T-cell (primary cell): Measurements from ENCODE around the gene TIPRL. TPM values are rescaled to one million over a fixed set of nuclear protein-coding genes. Genes with fewer than 3 reads are reported as not detected.
A peak's percentile ranks its signal among the peaks of the same experiment; 100 is the strongest.

ENCODE experiments used
- ATAC-seq, 4 experiments: fragments of 200-7000 bp in 3 of 4; fragments of 150-1000 bp in 1 of 4; cut with Tn5 transposase; replicated peaks in 1 of 4; 1 replicate in 3 of 4; 2 replicates in 1 of 4; pipeline ENCODE4 v1.10.0; 2021; ENCODE audit warnings: moderate library complexity in 3 of 4, mild to moderate bottlenecking in 2 of 4, moderate number of reproducible peaks in 1 of 4
- CTCF ChIA-PET, 2 donors: fragments of 300-600 bp; sonication (Branson Sonifier 250); formaldehyde crosslinking; loops; one replicate each; lab custom pipeline; 2022; ENCODE audit warnings: antibody characterized with exemption in 2 of 2; lab: Charles Lee
- POLR2A ChIA-PET, 2 donors: fragments of 300-600 bp; sonication (Branson Sonifier 250); formaldehyde crosslinking; loops; one replicate each; lab custom pipeline; 2022; ENCODE audit warnings: antibody characterized with exemption in 2 of 2; lab: Charles Lee
- DNase-seq, 35 experiments: peaks; one replicate each; pipeline versions ENCODE4 v3.0.0 to v3.0.0-alpha.2; 2013 to 2023
- H3K27ac ChIP-seq: one replicate; pipeline ENCODE4 v1.5.1; 2013; ENCODE audit warnings: low read length
- H3K27me3 ChIP-seq, 2 experiments: replicated peaks in 1 of 2; 1 replicate in 1 of 2; 2 replicates in 1 of 2; pipeline versions ENCODE4 v1.6.1 to v1.7.0; 2013; ENCODE audit warnings: low read length in 1 of 2, mixed read lengths in 1 of 2; ENCODE audit not compliant: control insufficient read depth in 2 of 2, insufficient read depth in 2 of 2; ENCODE audit errors: extremely low read depth in 1 of 2
- H3K36me3 ChIP-seq, 2 donors: 1 replicate in 1 of 2; 2 replicates in 1 of 2; pipeline versions ENCODE4 v1.6.1 to v1.7.0; 2013; ENCODE audit warnings: low read length in 1 of 2; ENCODE audit not compliant: control insufficient read depth in 2 of 2, insufficient read depth in 1 of 2; ENCODE audit errors: extremely low read depth in 1 of 2
- H3K4me1 ChIP-seq, 2 experiments: 1 replicate in 1 of 2; 2 replicates in 1 of 2; pipeline versions ENCODE4 v1.6.1 to v1.7.0; 2013; ENCODE audit warnings: low read length in 2 of 2, mixed read lengths in 1 of 2; ENCODE audit not compliant: insufficient read depth in 2 of 2, control insufficient read depth in 1 of 2; ENCODE audit errors: extremely low read depth in 1 of 2
- H3K4me3 ChIP-seq, 2 donors: 1 replicate in 1 of 2; 2 replicates in 1 of 2; pipeline versions ENCODE4 v1.5.1 to v1.7.0; 2013; ENCODE audit warnings: mild to moderate bottlenecking in 2 of 2, low read length in 1 of 2, moderate library complexity in 1 of 2; ENCODE audit not compliant: control insufficient read depth in 1 of 2; ENCODE audit errors: extremely low read depth in 1 of 2
- H3K9me3 ChIP-seq: 2 replicates; pipeline ENCODE4 v1.7.0; 2013
- H3K27ac Mint-ChIP-seq, 2 donors: one replicate each; pipeline ENCODE4 v1.8.0; 2020 to 2021; ENCODE audit warnings: mild to moderate bottlenecking in 2 of 2, mixed read lengths in 2 of 2
- H3K27me3 Mint-ChIP-seq, 2 donors: one replicate each; pipeline ENCODE4 v1.8.0; 2021 to 2022; ENCODE audit warnings: mixed read lengths in 2 of 2
- H3K36me3 Mint-ChIP-seq: one replicate; pipeline ENCODE4 v1.8.0; 2021; ENCODE audit warnings: mixed read lengths
- H3K4me1 Mint-ChIP-seq, 3 donors: one replicate each; pipeline ENCODE4 v1.8.0; 2020 to 2022; ENCODE audit warnings: mixed read lengths in 3 of 3, mild to moderate bottlenecking in 1 of 3
- H3K4me3 Mint-ChIP-seq, 3 donors: one replicate each; pipeline ENCODE4 v1.8.0; 2020 to 2022; ENCODE audit warnings: mild to moderate bottlenecking in 3 of 3, mixed read lengths in 3 of 3, moderate library complexity in 3 of 3
- H3K9me3 Mint-ChIP-seq, 3 donors: one replicate each; pipeline ENCODE4 v1.8.0; 2020 to 2022; ENCODE audit warnings: mixed read lengths in 3 of 3
- WGBS: methylation state at CpG from one replicate; pipeline ENCODE4 v1.1.5; 2013; ENCODE audit warnings: missing lambda C conversion rate; ENCODE audit not compliant: insufficient coverage; 5-methylcytosine and 5-hydroxymethylcytosine counted together
- total RNA-seq, 35 experiments: library from RNA in 6 of 35; stranded (reverse) in 6 of 35; fragments of 120-200 nt in 1 of 35; gene quantifications; one replicate each; pipeline versions ENCODE4 v1.2.1 to v1.2.4 and lab custom pipeline; 2013 to 2026

The TIPRL gene
- total RNA-seq, 5 donors from 2014 or later (not counting 1 experiment from before 2014, with no cell fraction given) = 13.8 to 26.6 (median 22.3) TPM

- Histone ChIP-seq H3K4me1 (peaks cover 0 to 2% of the 10 kb centered on the region in 2 experiments), H3K27me3 (peaks cover 0 to 6% of the 10 kb centered on the region in 2 experiments), H3K36me3 (no peaks in the 10 kb centered on the region), H3K27ac (no peak overlapping the region), H3K9me3 (no peaks in the 10 kb centered on the region), H3K4me3 (no peak overlapping the region)
- ATAC-seq (peak; percentile 95 to 98 (median 98)), DNase-seq (peak; percentile 49 to 88 (median 74))
- Mint-ChIP-seq H3K27ac (no peak overlapping the region), H3K4me3 (peak overlapping the region in 2 of 3 donors; percentile 17 to 28), H3K4me1 (peaks cover 7 to 17% (median 15%) of the 10 kb centered on the region in 3 donors), H3K9me3 (no peaks in the 10 kb centered on the region), H3K36me3 (no peaks in the 10 kb centered on the region), H3K27me3 (no peaks in the 10 kb centered on the region)
- ChIA-PET POLR2A (interaction anchor here in 1 of 2 donors (0.6 kb wide), 1 partner anchor 599 kb away, joined by 3 read pairs; no protein-coding TSS in a partner anchor), CTCF (interaction anchor here (0.5 to 1.0 kb wide), 5 partner anchors 9 to 1548 kb away, joined by 3 to 6 read pairs (median 3); no protein-coding TSS in a partner anchor)
- WGBS = 44% methylated on average over 5 of the region's 15 CpGs
Observed at GRCh38 chr1:168145184-168146159, 33.3 kb upstream of the TIPRL start.

DNA sequence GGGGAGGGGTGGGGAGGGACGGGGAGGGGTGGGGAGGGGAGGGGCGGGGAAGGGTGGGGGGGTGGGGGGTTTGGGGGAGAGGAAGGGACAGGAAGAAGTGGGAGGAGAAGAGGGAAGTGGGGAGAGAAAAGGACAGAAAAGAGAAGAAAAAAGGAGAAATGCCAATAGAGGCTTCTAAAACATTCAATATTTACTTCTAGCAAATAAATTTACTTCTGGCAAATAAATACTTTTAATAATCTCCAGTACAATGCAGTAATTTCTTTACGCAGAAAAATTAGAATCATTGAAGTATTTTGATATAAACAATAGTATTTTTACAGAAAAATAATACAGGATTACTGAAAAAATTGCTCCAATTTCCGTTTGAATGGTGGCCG lies 32.6 kb upstream of the TIPRL start:
- Histone ChIP-seq H3K36me3 (no peaks in the 10 kb centered on the region), H3K27me3 (peaks cover 0 to 6% of the 10 kb centered on the region in 2 experiments), H3K4me3 (no peak overlapping the region), H3K4me1 (peaks cover 0 to 2% of the 10 kb centered on the region in 2 experiments), H3K9me3 (no peaks in the 10 kb centered on the region), H3K27ac (no peak overlapping the region)
- WGBS = no CpG with 5 or more reads among the region's 5 CpGs
- H3K4me1 Mint-ChIP-seq = peaks cover 7 to 17% (median 15%) of the 10 kb centered on the region in 3 donors
- H3K4me3 Mint-ChIP-seq = peak overlapping the region in 1 of 3 donors; percentile 28
- ChIA-PET CTCF (interaction anchor here in 1 of 2 donors (0.8 to 1.0 kb wide), 2 partner anchors 10 to 26 kb away, joined by 3 read pairs; no protein-coding TSS in a partner anchor), POLR2A (no interaction called here)
- H3K9me3 Mint-ChIP-seq = no peaks in the 10 kb centered on the region
- H3K27me3 Mint-ChIP-seq = no peaks in the 10 kb centered on the region
- ATAC-seq (no peak), DNase-seq (no peak)
- no peak overlapping the region for H3K27ac Mint-ChIP-seq
- H3K36me3 Mint-ChIP-seq = no peaks in the 10 kb centered on the region

- no peak for DNase-seq
- Mint-ChIP-seq H3K4me1 (peaks cover 7 to 17% (median 15%) of the 10 kb centered on the region in 3 donors), H3K36me3 (no peaks in the 10 kb centered on the region), H3K27ac (no peak overlapping the region), H3K9me3 (no peaks in the 10 kb centered on the region), H3K4me3 (no peak overlapping the region), H3K27me3 (no peaks in the 10 kb centered on the region)
- CTCF ChIA-PET = interaction anchor here in 1 of 2 donors (0.8 kb wide), 1 partner anchor 26 kb away, joined by 3 read pairs; no protein-coding TSS in a partner anchor
- H3K4me1 ChIP-seq = peaks cover 0 to 2% of the 10 kb centered on the region in 2 experiments
- no peak overlapping the region for H3K4me3 ChIP-seq
- 100% methylated on average over 4 of the region's 11 CpGs for WGBS
- H3K27me3 ChIP-seq = peaks cover 0 to 6% of the 10 kb centered on the region in 2 experiments
- POLR2A ChIA-PET = no interaction called here
- H3K27ac ChIP-seq = no peak overlapping the region
- no peaks in the 10 kb centered on the region for H3K9me3 ChIP-seq
- no peak for ATAC-seq
- H3K36me3 ChIP-seq = no peaks in the 10 kb centered on the region
Observed at GRCh38 chr1:168146626-168147025, 32.1 kb upstream of the TIPRL start.

DNA sequence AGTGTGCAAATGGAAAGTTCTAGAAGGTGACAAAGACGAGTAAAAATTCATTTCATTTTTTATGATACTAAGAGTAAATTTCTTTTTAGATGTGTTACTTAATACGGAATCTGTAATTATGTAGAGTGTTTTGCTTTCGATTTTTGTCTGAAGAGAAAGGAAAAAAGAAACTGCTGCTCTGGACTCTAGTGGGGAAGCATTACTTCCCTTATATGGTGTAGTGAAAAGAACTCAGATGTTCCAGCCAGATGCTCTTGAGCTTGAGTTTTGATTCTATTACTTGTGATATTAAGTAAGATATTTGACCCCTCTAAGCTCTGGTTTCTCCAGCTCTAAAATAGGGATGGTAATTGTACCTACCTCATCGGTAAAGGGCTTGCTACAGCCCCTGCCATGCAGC lies 29.8 kb upstream of the TIPRL start:
- WGBS = no CpG with 5 or more reads among the region's 4 CpGs
- Mint-ChIP-seq H3K27ac (peak overlapping the region; percentile 25 to 44), H3K36me3 (no peaks in the 10 kb centered on the region), H3K27me3 (peaks cover 0 to 3% of the 10 kb centered on the region in 2 donors), H3K4me1 (peaks cover 7 to 17% (median 15%) of the 10 kb centered on the region in 3 donors), H3K9me3 (no peaks in the 10 kb centered on the region), H3K4me3 (no peak overlapping the region)
- H3K27me3 ChIP-seq = peaks cover 0 to 3% of the 10 kb centered on the region in 2 experiments
- CTCF ChIA-PET = no interaction called here
- no peak for DNase-seq
- no peak overlapping the region for H3K4me3 ChIP-seq
- H3K4me1 ChIP-seq = peaks cover 0 to 2% of the 10 kb centered on the region in 2 experiments
- POLR2A ChIA-PET = no interaction called here
- no peak for ATAC-seq
- no peak overlapping the region for H3K27ac ChIP-seq
- H3K36me3 ChIP-seq = no peaks in the 10 kb centered on the region
- H3K9me3 ChIP-seq = no peaks in the 10 kb centered on the region

DNA sequence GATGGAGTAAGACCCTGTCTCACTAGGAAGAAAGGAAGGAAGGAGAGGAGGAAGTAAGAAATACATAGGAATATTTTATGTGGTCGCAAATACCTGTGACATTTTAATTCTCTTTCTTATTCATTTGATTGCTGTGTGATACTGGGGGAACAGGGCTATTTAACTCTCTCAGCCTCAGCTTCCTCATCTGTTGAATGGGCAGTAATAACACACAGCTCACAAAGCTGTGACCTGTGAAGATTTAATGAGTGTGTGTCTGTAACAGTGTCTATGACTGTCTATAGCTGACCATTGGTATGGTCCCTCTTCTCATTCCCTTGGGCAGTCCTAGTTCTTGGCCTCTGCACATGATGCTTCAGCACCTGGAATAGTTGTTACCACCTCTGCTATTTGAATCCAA lies 28.5 kb upstream of the TIPRL start:
- H3K4me1 Mint-ChIP-seq = peaks cover 7 to 15% (median 13%) of the 10 kb centered on the region in 3 donors
- H3K36me3 ChIP-seq = no peaks in the 10 kb centered on the region
- DNase-seq (no peak), ATAC-seq (no peak)
- no peak overlapping the region for H3K4me3 Mint-ChIP-seq
- peaks cover 0 to 2% of the 10 kb centered on the region in 2 experiments for H3K4me1 ChIP-seq
- ChIA-PET CTCF (no interaction called here), POLR2A (no interaction called here)
- no peaks in the 10 kb centered on the region for H3K9me3 ChIP-seq
- H3K27ac ChIP-seq = no peak overlapping the region
- no peak overlapping the region for H3K27ac Mint-ChIP-seq
- peaks cover 0 to 3% of the 10 kb centered on the region in 2 donors for H3K27me3 Mint-ChIP-seq
- no peaks in the 10 kb centered on the region for H3K36me3 Mint-ChIP-seq
- no peak overlapping the region for H3K4me3 ChIP-seq
- H3K9me3 Mint-ChIP-seq = no peaks in the 10 kb centered on the region
- no CpG with 5 or more reads among the region's 1 CpG for WGBS
- H3K27me3 ChIP-seq = peaks cover 0 to 2% of the 10 kb centered on the region in 2 experiments

DNA sequence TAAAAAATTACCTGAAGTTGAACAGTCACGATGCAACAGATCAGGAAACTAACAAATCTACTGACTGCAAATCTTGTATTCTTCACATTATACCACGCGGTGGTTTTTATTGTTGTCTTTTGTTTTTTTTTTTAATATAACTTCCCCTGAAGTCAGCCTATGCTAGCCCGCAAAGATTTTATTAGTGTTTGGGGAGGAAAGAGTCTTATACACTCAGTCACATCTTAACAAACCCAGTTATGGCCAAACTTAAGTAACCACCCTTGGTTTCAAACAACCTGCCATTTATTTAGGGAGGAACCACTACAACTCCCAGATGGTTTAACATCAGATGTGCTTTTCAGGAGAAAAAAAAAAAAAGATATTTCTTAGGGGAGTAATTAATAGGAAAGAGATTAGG lies 26.8 kb upstream of the TIPRL start:
- CTCF ChIA-PET = no interaction called here

More for the DNA sequence above, 26.8 kb upstream of the TIPRL start:
- Histone ChIP-seq H3K4me1 (no peaks in the 10 kb centered on the region), H3K27me3 (no peaks in the 10 kb centered on the region), H3K4me3 (no peak overlapping the region), H3K36me3 (no peaks in the 10 kb centered on the region), H3K9me3 (no peaks in the 10 kb centered on the region), H3K27ac (no peak overlapping the region)
- no peak for ATAC-seq
- peaks cover 3 to 15% (median 7%) of the 10 kb centered on the region in 3 donors for H3K4me1 Mint-ChIP-seq
- no peak for DNase-seq
- no CpG with 5 or more reads among the region's 4 CpGs for WGBS
- no peaks in the 10 kb centered on the region for H3K9me3 Mint-ChIP-seq
- no peaks in the 10 kb centered on the region for H3K36me3 Mint-ChIP-seq
- no peak overlapping the region for H3K27ac Mint-ChIP-seq
- H3K27me3 Mint-ChIP-seq = peaks cover 0 to 7% of the 10 kb centered on the region in 2 donors
- no peak overlapping the region for H3K4me3 Mint-ChIP-seq
- POLR2A ChIA-PET = no interaction called here
